GM15510 (cell line): ENCODE data around the gene LRRC36.

Source experiments
- POLR2A ChIP-seq: IDR thresholded peaks from 3 replicates; pipeline ENCODE4 v1.6.1; 2011; ENCODE audit warnings: borderline replicate concordance; ENCODE audit not compliant: insufficient read length; ENCODE audit errors: extremely low read depth

Gene LRRC36

DNA sequence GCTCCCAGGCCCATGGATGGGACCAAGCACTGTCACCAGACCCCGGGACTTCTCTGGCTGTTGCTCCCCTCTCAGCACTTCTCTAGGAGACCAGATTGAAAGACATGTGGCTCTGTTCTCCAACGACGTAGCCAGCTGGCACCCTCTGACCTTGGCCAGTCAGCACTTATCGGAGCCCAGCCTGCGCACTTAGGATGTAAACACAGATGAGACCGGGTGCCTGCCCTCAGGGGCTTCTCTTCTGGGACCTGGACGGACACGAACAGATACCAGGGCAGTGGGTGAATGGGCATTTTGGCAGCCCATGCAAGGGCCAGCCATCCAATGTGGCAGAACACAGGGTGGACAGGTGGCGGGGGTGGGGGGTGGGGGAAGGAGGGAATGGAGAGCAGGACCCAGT lies 83.0 kb downstream of the LRRC36 start:
- TF ChIP-seq POLR2A: no peak

DNA sequence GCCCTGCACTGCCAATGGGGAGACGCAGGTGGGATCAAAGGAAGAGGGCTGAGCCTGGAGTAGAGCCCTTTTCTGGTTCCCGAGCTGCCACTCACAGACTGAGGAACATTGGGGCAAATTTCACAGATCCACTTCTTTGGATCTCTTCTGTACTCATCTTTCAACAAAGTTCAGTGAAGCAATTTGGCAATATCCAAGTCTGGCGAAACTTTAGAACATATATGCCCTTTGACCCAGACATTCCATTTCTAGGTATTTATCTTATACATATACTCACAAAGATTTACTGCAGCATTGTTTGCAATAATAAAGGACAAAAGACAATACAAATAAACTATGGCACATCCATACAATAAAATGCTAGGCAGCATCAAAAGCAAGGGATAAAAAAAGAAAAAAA lies 84.7 kb downstream of the LRRC36 start:
- no peak for TF ChIP-seq POLR2A

DNA sequence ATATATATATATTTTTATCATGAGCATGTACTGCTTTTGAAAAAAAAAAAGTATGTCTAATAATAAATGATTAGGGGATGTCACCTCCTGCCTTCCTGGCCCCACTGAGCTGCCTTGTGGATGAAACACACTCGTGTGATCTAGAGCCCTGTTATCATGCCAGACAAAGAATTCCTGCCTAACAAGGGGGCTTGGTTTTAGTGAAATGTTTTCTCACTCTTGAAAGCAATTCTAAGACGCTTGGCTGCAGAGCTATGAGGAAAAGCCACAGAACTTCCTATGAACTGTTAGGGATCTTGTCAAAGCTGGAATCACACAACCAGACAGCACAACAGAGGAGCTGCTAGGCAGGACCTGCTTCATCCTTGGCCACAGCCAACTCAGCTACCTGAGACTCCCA lies 85.7 kb downstream of the LRRC36 start:
- TF ChIP-seq POLR2A: no peak

DNA sequence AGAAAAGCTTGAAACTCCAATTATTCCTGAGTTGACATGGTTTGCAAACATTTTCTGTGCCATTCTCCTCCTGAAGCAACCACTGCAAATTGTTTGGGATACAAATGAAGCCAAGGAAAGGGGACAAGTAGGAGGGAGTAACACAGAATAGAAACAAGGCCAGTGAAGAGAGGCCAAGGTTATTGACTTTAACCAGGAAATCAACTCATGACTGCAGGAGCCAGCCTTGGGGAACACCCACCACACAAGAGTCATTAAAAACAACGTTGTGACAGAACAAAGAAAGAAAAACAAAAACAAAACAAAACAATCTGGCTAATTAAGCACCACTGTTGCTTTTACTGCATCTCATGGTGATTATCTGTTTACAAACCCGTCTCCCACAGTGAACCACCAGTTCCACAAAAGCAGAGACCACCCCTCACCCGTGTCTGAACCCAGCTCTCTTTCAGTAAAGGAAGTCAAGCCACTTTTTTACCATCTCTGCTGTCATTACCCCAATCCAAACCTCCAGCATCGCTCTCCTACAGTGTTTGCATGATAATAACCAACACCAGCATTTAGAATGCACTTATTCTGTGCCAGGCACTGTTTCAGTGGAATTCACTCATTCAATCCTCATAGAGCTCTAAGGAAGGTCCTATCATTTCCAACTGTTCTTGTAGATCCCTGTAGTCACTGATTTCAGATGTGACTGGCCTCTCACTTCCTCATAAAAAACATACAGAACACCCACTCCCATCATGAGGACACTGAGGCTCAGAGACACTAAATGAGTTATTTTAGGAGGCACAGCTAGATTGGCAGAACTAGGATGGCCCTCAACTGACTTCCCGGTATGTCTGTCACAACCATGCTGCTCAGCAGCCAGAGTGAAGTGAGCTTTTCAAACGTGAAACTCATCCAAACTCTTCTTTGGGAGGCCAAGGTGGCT lies 87.6 kb downstream of the LRRC36 start:
- TF ChIP-seq POLR2A: no peak

DNA sequence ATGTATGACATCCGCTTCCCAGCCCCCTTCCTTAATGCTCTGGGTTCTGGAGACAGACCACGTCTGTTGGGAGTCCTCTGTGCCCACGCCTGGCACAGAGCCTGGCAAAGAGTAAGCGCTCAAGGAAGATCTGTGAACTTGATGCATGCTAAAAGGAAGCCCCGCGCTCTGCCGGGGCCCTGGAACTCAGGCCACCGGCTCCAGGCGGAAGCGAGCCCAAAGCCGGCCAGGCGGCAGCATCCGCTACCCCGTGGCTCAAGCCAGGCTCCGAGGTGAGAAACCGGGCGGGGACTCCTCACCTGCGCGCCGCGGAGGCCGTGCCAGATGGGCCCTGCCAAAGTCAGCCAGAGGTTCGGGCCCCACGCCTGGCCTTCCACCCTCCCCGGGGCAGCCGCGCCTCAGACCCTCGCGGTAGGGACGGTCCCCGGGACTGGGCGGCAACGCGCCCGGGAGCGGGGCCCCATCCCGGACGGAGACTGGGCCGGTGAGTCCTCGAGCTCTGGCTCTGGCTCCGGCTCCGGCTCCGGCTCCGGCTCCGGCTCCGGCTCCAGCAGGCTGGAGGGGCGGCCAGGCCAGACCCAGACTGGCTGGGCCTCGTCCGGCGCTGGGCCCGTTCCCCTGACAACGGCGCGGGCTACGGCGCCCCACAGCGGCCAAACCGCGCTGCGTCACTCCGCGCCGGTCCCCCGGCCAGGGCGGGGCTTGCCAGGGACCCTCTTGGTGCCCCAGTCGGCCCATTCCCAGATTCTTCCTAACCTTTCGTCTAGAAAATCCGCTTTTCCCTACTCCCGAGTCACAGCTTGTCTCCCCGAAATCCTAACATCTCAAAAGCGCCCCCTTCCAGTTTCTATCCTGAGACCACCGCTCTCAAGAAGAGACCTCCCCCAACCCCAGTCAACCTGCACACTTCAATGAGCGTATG lies 89.5 kb downstream of the LRRC36 start, which contains the start of gene ZDHHC1:
Gene ZDHHC1 (minus strand): TSS at position 606 of the 922 bp plus-strand sequence. CDS start 8,702 bp downstream, outside the sequence.
- TF ChIP-seq POLR2A: no peak

DNA sequence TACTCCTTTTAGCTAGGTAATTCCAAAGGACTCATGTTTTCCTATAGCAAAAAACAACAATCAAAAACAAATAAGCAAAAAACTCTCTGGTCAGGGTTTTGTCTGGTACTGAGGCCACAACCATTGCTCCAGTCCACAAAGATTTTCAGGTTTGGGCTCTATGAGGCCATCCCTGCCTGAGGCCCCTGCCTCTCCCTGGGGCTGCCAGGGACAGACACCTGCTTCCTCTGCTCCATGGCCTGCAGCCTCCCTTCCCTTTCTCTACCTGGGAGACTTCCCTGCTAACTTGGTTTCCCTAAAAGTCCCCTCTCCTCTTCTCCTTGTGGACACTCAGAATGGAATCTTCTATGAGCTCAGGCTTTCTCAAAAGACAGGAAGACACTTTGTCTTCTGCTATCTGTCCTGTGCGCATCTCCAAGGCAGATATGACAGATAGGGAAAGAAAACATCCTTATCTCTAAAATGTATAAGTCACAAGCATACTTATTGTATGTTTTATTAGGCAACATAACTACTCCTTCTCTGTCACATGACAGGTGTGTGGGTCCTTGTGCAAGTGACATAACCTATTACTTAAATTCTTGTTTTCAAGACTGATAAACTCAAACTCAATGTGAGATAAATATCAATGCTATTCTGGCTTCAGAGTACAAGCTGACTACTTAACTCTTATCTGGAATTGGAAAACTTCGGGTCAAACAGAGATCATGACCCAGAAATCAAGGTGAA lies 90.9 kb downstream of the LRRC36 start:
- no peak for TF ChIP-seq POLR2A

DNA sequence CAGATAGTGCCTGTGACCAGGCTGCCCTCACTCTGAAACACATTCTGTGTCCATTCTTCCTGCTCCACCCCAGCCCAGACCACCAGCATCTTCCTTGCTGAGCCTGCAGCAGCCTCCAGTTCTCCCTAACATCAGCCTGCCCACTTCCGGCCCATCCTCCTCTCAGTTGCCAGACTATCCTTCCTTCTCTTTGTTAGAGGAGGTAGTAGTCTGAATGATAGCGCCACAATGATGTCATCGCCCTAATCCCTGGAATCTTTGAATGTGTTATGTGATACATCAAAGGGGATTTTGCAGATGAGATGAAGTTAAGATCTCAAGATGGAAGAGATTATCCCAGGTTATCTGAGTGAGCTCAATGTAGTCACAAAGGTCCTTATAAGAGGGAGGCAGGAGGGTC lies 92.9 kb downstream of the LRRC36 start:
- TF ChIP-seq POLR2A: no peak

DNA sequence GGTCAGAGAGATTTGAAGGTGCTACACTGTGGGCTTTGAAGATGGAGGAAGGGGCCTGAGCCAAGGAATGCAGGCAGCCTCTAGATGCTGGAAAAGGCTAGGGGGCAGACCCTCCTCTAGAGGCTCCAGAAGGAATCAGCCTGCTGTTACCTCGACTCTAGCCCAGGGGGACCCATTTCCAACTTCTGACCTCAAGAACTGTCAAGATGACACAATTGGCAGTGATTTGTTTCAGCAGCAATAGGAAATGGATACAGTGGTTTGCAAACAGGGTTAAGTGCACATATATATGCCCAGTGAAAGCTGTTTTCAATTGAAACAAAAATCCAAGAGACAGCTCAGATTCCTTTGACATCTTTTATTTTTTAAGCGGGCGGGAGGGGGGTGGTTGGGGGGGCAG lies 93.3 kb downstream of the LRRC36 start:
- no peak for TF ChIP-seq POLR2A

DNA sequence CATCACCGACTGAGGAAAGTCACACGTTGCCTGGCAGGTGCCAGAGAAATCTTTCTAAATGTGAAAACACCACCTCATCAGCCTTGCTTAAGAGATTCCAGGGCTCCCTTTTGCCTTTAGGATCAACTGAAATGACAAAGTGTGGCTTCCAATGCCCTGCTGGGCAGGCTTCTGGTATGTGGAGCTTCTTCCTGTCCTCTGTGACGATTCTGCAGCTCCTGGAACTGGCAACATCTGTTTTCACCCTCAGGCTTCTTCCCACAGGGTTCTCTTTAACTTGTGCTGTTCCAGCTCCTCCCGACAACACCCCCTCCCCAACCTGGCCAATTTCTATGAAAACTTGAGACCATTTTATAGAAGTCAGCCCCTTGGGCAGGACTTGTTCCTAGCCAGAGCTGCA lies 94.4 kb downstream of the LRRC36 start:
- no peak for TF ChIP-seq POLR2A

DNA sequence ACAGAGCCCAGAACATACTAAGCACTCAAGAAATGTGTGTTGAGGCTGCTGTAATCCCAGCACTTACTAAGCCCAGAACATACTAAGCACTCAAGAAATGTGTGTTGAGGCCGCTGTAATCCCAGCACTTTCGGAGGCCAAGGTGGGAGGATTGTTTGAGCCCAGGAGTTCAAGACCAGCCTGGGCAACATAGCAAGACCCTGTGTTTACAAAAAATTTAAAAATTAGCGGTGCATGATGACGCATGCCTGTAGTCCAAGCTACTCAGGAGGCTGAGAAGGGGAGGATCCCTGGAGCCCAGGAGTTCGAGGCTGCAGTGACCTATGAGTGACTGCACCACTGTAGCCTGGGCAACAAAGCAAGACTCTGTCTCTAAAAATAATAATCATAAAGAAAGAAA lies 96.4 kb downstream of the LRRC36 start:
- TF ChIP-seq POLR2A: no peak

DNA sequence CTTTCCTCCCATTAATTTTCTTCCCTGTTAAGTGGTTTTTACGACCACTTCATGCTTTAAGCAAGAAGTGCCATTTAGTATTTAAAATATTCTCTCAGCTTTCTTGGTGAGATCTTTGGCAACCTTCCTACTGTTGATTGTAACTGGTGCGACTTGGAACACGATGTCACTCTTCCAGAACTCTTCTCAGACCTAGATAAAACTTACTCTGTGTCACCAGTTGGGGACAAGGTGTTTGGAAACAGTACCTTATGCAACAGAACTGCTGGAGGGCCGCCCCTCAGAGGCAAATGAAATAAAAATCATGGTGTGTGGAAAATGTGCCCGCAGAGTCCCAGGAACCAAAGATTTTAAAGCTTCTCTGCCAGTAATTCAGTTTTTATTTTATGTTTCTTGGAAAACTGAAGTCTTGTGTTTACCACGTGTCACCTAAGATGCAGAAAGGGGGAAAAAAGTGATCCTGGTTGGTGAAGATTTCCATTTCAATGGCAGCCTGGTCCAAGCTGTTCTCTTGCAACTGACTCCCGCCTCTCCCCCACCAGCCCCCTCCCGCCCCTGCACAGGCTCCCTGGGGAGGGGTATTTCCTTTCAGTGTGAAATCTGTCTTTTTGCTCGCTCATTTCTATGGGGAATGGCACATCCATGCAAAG lies 97.1 kb downstream of the LRRC36 start:
- no peak for TF ChIP-seq POLR2A

DNA sequence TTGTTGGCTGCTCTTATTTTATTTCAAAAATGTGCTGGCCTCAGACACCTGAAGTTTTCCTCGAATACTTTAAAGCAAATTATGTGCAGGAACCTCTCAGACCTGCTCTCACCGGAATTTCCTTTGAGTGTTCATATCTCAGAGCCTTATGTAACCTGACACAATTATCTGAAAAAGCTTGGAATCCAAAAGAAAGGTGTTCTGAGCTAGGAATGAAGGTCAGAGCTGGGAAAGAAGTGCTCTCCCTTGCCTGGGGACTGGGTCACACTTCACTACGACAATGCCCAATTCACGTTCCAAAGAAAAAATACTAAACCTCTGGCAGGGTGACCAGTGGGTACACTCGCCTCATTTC lies 97.6 kb downstream of the LRRC36 start:
- no peak for TF ChIP-seq POLR2A

DNA sequence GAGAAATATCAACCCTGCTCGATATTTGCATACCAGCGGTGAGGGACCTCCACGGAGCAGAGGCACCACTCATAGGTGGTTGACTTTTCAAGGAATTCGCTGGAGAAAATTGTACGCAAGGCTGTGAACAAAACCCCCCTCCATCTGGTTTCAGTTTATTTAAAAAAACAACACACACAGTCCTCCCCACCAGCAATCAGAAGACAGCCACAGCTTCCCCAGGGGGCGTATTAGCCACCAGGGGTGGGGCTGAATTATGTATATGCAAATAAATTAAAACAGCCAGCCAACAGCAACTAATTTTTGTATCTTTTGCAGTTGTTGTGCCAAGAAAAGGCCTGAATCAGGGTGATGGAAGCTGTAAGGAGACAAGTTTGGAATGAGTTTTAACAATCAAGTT lies 98.4 kb downstream of the LRRC36 start:
- no peak for TF ChIP-seq POLR2A

DNA sequence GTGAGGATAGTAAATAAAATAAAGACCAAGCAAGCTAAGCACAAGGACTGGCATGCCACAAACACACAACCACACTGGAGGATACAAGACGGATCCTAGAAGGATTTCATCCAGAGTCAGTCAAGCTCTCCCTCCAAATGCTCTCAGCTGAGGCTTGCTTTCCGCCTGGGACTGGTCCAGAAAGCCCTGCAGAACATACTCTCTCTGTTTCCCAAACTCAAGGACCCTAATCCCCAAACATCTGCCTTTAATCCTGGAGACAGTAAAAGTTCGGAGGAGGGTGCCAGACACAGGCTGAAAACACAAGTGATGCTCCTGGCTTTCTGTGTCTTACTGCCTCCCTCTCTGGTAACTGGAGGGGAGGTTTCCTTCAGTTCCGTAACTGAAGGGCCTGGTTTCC lies 99.0 kb downstream of the LRRC36 start:
- no peak for TF ChIP-seq POLR2A
